Right ventricle myocardium superior (tissue), 1 donor: Measurements from ENCODE around the gene RNF141. TPM values are rescaled to one million over a fixed set of nuclear protein-coding genes. Genes with fewer than 3 reads are reported as not detected.

Experiments
- ATAC-seq: fragments of 200-7000 bp; cut with Tn5 transposase; one replicate; pipeline ENCODE4 v1.9.1; 2020; ENCODE audit warnings: mild to moderate bottlenecking; ENCODE audit not compliant: poor library complexity
- DNase-seq: peaks from one replicate; pipeline ENCODE4 v3.0.0-alpha.2; 2020
- intact Hi-C: fragments of 100-400 bp; cut with DNase I; formaldehyde crosslinking; loops from one replicate; pipeline ENCODE4 v1.11.2; 2022
- long read RNA-seq: library from polyadenylated mRNA; unstranded; transcript quantifications from one replicate; pipeline ENCODE4 v2.0.0, GENCODE V29; 2021
- total RNA-seq: library from RNA; stranded (reverse); fragmentation: NEBNext Ultra II Directional; extraction: Animal tissue kit (Norgen Biotek cat#: 25700); gene quantifications from one replicate; pipeline ENCODE4 v1.2.1, GENCODE V29; 2021
- donor health status: DM: no; HTN: yes; CAD: no; lungs with severe emphysema.

RNF141 gene
- 41.4 TPM for total RNA-seq
- long read RNA-seq, full-length matches to known transcripts, result 57 of 63 reads
- long read RNA-seq, partial matches to known transcripts, result 5 of 63 reads
- long read RNA-seq, other reads (novel, unspliced or antisense), result 1 of 63 reads

- intact Hi-C loops, result loop anchor here (10.0 kb wide), 1 partner anchor 194 kb away; no protein-coding TSS in a partner anchor
- ATAC-seq, result peak; percentile 100
- DNase-seq, result peak; percentile 98
Observed at GRCh38 chr11:10540915-10541560, at the start of gene RNF141. TSS of gene RNF141 (minus strand) at chr11:10541187. CDS start at chr11:10534158, 7,029 bp downstream.

- DNase-seq (no peak), ATAC-seq (no peak)
- intact Hi-C loops, result no loop called here
Observed at GRCh38 chr11:10590218-10590915, 49.4 kb upstream of the RNF141 start.

GRCh38 chr11:10588904-10589303 lies 47.9 kb upstream of the RNF141 start:
- DNase-seq (no peak), ATAC-seq (no peak)
- intact Hi-C loops, result no loop called here

GRCh38 chr11:10587995-10588394 lies 47.0 kb upstream of the RNF141 start:
- intact Hi-C loops, result no loop called here
- ATAC-seq (no peak), DNase-seq (no peak)

GRCh38 chr11:10587388-10587787 lies 46.4 kb upstream of the RNF141 start:
- ATAC-seq (no peak), DNase-seq (no peak)
- intact Hi-C loops, result no loop called here

GRCh38 chr11:10584071-10584501 lies 43.1 kb upstream of the RNF141 start:
- intact Hi-C loops, result no loop called here
- no peak for ATAC-seq
- DNase-seq, result no peak

GRCh38 chr11:10581481-10582019 lies 40.6 kb upstream of the RNF141 start:
- DNase-seq (peak; percentile 67), ATAC-seq (peak; percentile 81)
- intact Hi-C loops, result no loop called here

- no peak for ATAC-seq
- intact Hi-C loops, result no loop called here
- DNase-seq, result no peak
Observed at GRCh38 chr11:10580623-10581022, 39.6 kb upstream of the RNF141 start.

GRCh38 chr11:10579700-10580099 lies 38.7 kb upstream of the RNF141 start:
- DNase-seq (no peak), ATAC-seq (no peak)
- intact Hi-C loops, result no loop called here

GRCh38 chr11:10576035-10576398 lies 35.0 kb upstream of the RNF141 start:
- DNase-seq (no peak), ATAC-seq (peak; percentile 14)
- intact Hi-C loops, result no loop called here

- intact Hi-C loops, result no loop called here
- no peak for DNase-seq
- no peak for ATAC-seq
Observed at GRCh38 chr11:10575346-10576034, 34.5 kb upstream of the RNF141 start.

GRCh38 chr11:10573556-10573955 lies 32.6 kb upstream of the RNF141 start:
- DNase-seq (no peak), ATAC-seq (no peak)
- intact Hi-C loops, result no loop called here

GRCh38 chr11:10573028-10573427 lies 32.0 kb upstream of the RNF141 start:
- no peak for ATAC-seq
- intact Hi-C loops, result no loop called here
- no peak for DNase-seq

- intact Hi-C loops, result no loop called here
- DNase-seq (no peak), ATAC-seq (peak; percentile 18)
Observed at GRCh38 chr11:10572533-10572932, 31.5 kb upstream of the RNF141 start.

GRCh38 chr11:10568486-10568941 lies 27.5 kb upstream of the RNF141 start, which contains the start of gene LYVE1:
TSS of gene LYVE1 (minus strand) at chr11:10568665. CDS start at chr11:10568532, 133 bp downstream.
- DNase-seq, result no peak
- intact Hi-C loops, result no loop called here
- ATAC-seq, result peak; percentile 68

GRCh38 chr11:10567446-10567845 lies 26.5 kb upstream of the RNF141 start:
- ATAC-seq (no peak), DNase-seq (no peak)
- intact Hi-C loops, result no loop called here

GRCh38 chr11:10566257-10566957 lies 25.4 kb upstream of the RNF141 start:
- no peak for DNase-seq
- no peak for ATAC-seq
- intact Hi-C loops, result no loop called here

- DNase-seq (no peak), ATAC-seq (no peak)
- intact Hi-C loops, result no loop called here
Observed at GRCh38 chr11:10565493-10565892, 24.5 kb upstream of the RNF141 start.
